Neural cell (in vitro differentiated cells): Measurements from ENCODE around the gene CGB8. TPM values are rescaled to one million over a fixed set of nuclear protein-coding genes. Genes with fewer than 3 reads are reported as not detected.

Experiments
- H2AFZ ChIP-seq: fragments of 200-600, 300-800 bp; sonication (generic), shearing (Covaris generic); 2 replicates; pipeline ENCODE4 v1.6.0; 2014; ENCODE audit warnings: low read depth, mild to moderate bottlenecking, antibody characterized with exemption, low read length, moderate library complexity
- H3F3A ChIP-seq: fragments of 200-600 bp; shearing (Covaris generic); 2 replicates; pipeline ENCODE4 v1.6.1; 2016; ENCODE audit warnings: mild to moderate bottlenecking, moderate library complexity, mixed read lengths, antibody characterized with exemption, low read length; ENCODE audit not compliant: insufficient read depth, poor library complexity, severe bottlenecking
- H3K27ac ChIP-seq: fragments of 200-600, 300-800 bp; sonication (generic), shearing (Covaris generic); 2 replicates; pipeline ENCODE4 v1.5.1; 2014; ENCODE audit warnings: mild to moderate bottlenecking, low read length, moderate library complexity
- H3K27me3 ChIP-seq: fragments of 300-800, 200-600 bp; sonication (generic), shearing (Covaris generic); 2 replicates; pipeline ENCODE4 v1.6.0; 2014; ENCODE audit warnings: mild to moderate bottlenecking, low read depth, low read length, moderate library complexity; ENCODE audit not compliant: insufficient read depth
- H3K36me3 ChIP-seq: fragments of 300-800, 200-600 bp; sonication (generic), shearing (Covaris generic); 2 replicates; pipeline ENCODE4 v1.5.1; 2014; ENCODE audit warnings: mild to moderate bottlenecking, antibody characterized with exemption, low read length, moderate library complexity; ENCODE audit not compliant: insufficient read depth
- H3K4me2 ChIP-seq: fragments of 300-800, 200-600 bp; sonication (generic), shearing (Covaris generic); 2 replicates; pipeline ENCODE4 v1.6.0; 2014; ENCODE audit warnings: mild to moderate bottlenecking, low read length
- H3K4me3 ChIP-seq: fragments of 300-800, 200-600 bp; sonication (generic), shearing (Covaris generic); 2 replicates; pipeline ENCODE4 v1.5.1; 2014; ENCODE audit warnings: mild to moderate bottlenecking, low read length, moderate library complexity
- H3K79me2 ChIP-seq: fragments of 200-600 bp; shearing (Covaris generic); replicated peaks from 2 replicates; pipeline ENCODE4 v1.6.0; 2014; ENCODE audit warnings: mild to moderate bottlenecking, low read length, moderate library complexity; ENCODE audit not compliant: insufficient read depth
- H3K9ac ChIP-seq: fragments of 300-800, 200-600 bp; sonication (generic), shearing (Covaris generic); 2 replicates; pipeline ENCODE4 v1.6.1; 2016; ENCODE audit warnings: mild to moderate bottlenecking, low read length, mixed read lengths
- H3K9me2 ChIP-seq: fragments of 200-600 bp; shearing (Covaris generic); 2 replicates; pipeline ENCODE4 v1.6.1; 2016; ENCODE audit warnings: mild to moderate bottlenecking, low read length, mixed read lengths; ENCODE audit not compliant: insufficient read depth
- H3K9me3 ChIP-seq: fragments of 200-600, 300-800 bp; sonication (generic), shearing (Covaris generic); 2 replicates; pipeline ENCODE4 v1.6.1; 2016; ENCODE audit warnings: mild to moderate bottlenecking, mixed run types, low read length, moderate library complexity, mixed read lengths
- H4K20me1 ChIP-seq: fragments of 200-600 bp; shearing (Covaris generic); 2 replicates; pipeline ENCODE4 v1.6.1; 2016; ENCODE audit warnings: mild to moderate bottlenecking, mixed run types; ENCODE audit not compliant: insufficient read depth
- EP300 ChIP-seq: fragments of 450-650 bp; conservative IDR thresholded peaks from 2 replicates; pipeline ENCODE4 v1.6.1; 2014; ENCODE audit warnings: antibody characterized with exemption, mild to moderate bottlenecking, moderate library complexity; ENCODE audit not compliant: poor library complexity, severe bottlenecking
- EZH2 ChIP-seq: fragments of 200-600, 300-800 bp; shearing (Covaris generic), sonication (generic); IDR thresholded peaks from 2 replicates; pipeline ENCODE4 v1.6.1; 2014; ENCODE audit warnings: antibody characterized with exemption, low read length, borderline replicate concordance, mild to moderate bottlenecking; ENCODE audit not compliant: insufficient read depth, poor library complexity, severe bottlenecking
- MXI1 ChIP-seq: fragments of 450-650 bp; conservative IDR thresholded peaks from 2 replicates; pipeline ENCODE4 v1.6.1; 2014; ENCODE audit warnings: antibody characterized with exemption, mild to moderate bottlenecking; ENCODE audit not compliant: poor library complexity, severe bottlenecking
- POLR2AphosphoS5 ChIP-seq: IDR thresholded peaks from 2 replicates; pipeline ENCODE4 v1.6.1; 2012
- RAD21 ChIP-seq: fragments of 450-650 bp; conservative IDR thresholded peaks from 2 replicates; pipeline ENCODE4 v1.6.1; 2014; ENCODE audit warnings: antibody characterized with exemption, mild to moderate bottlenecking, moderate library complexity
- SMC3 ChIP-seq: fragments of 450-650 bp; conservative IDR thresholded peaks from 2 replicates; pipeline ENCODE4 v1.6.1; 2014; ENCODE audit warnings: antibody characterized with exemption, mild to moderate bottlenecking, moderate library complexity; ENCODE audit not compliant: poor library complexity
- TAF1 ChIP-seq: IDR thresholded peaks from 2 replicates; pipeline ENCODE4 v1.6.1; 2012; ENCODE audit warnings: low read depth
- polyA plus RNA-seq: library from polyadenylated mRNA; depleted of rRNA; stranded (reverse); fragments of >200 nt; gene quantifications from 2 replicates; pipeline ENCODE4 v1.2.3, GENCODE V29; 2014
- TF ChIP-seq, protein P1 (sequence below): IDR thresholded peaks from 2 replicates; pipeline ENCODE4 v1.6.1; 2012; ENCODE audit warnings: borderline replicate concordance
- TF ChIP-seq, protein P2 (sequence below): fragments of 450-650 bp; IDR thresholded peaks from 2 replicates; pipeline ENCODE4 v1.5.1; 2014; ENCODE audit warnings: antibody characterized with exemption, mild to moderate bottlenecking, moderate library complexity; ENCODE audit not compliant: poor library complexity, severe bottlenecking

Gene CGB8
- polyA plus RNA-seq, 1 donor from 2014 or later: not detected

DNA sequence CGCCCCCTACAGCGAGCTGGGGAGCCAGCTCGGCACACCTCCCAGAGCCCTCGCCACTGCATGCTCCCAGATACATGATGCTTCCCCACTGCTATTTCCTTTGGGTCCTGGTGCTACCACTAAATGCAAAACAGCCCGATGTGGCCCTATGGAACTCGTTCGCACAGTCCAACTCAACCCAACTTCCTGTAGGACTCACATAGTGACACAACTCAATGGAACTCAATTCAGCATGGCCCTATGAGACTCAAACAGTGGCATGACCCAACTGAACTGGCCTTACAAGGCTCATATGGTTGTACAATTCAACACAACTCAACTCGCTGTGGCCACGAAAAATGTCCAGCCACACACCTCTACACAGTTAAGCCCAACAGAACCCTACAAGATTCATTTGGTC, 20.1 kb upstream of the CGB8 start:
- no peaks in the 10 kb centered on the region for H3K79me2 ChIP-seq
- no peaks in the 10 kb centered on the region for H3F3A ChIP-seq
- no peak overlapping the region for H2AFZ ChIP-seq
- no peak overlapping the region for H3K9ac ChIP-seq
- no peaks in the 10 kb centered on the region for H4K20me1 ChIP-seq
- H3K9me2 ChIP-seq: no peaks in the 10 kb centered on the region
- H3K4me2 ChIP-seq: no peak overlapping the region
- TF ChIP-seq EZH2 (no peak), TAF1 (no peak), EP300 (no peak)
- TF ChIP-seq, protein P1, sequence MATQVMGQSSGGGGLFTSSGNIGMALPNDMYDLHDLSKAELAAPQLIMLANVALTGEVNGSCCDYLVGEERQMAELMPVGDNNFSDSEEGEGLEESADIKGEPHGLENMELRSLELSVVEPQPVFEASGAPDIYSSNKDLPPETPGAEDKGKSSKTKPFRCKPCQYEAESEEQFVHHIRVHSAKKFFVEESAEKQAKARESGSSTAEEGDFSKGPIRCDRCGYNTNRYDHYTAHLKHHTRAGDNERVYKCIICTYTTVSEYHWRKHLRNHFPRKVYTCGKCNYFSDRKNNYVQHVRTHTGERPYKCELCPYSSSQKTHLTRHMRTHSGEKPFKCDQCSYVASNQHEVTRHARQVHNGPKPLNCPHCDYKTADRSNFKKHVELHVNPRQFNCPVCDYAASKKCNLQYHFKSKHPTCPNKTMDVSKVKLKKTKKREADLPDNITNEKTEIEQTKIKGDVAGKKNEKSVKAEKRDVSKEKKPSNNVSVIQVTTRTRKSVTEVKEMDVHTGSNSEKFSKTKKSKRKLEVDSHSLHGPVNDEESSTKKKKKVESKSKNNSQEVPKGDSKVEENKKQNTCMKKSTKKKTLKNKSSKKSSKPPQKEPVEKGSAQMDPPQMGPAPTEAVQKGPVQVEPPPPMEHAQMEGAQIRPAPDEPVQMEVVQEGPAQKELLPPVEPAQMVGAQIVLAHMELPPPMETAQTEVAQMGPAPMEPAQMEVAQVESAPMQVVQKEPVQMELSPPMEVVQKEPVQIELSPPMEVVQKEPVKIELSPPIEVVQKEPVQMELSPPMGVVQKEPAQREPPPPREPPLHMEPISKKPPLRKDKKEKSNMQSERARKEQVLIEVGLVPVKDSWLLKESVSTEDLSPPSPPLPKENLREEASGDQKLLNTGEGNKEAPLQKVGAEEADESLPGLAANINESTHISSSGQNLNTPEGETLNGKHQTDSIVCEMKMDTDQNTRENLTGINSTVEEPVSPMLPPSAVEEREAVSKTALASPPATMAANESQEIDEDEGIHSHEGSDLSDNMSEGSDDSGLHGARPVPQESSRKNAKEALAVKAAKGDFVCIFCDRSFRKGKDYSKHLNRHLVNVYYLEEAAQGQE: no peak
- H3K27me3 ChIP-seq: peaks cover 60% of the 10 kb centered on the region
- no peaks in the 10 kb centered on the region for H3K36me3 ChIP-seq
- no peaks in the 10 kb centered on the region for H3K9me3 ChIP-seq
- no peak overlapping the region for H3K27ac ChIP-seq
- no peak overlapping the region for H3K4me3 ChIP-seq

DNA sequence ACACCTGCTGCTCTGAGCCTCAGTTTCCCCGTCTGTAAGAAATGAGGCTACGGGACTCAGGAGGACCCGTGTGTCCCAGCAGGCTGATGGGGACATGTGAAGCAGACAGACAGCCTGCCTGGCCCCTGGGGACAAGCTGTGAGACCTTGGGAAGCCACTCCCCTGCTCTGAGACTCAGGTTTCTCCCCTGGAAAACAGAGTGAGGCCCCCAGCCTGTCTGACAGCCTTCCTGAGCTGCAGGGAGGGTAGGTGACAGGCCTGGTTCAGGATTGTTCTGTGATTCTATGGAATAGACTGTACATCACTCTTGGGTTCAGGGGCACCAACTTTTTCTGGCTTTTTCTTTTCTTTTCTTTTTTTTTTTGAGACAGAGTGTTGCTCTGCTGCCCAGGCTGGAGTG, 18.6 kb upstream of the CGB8 start:
- Histone ChIP-seq H3K27me3 (peaks cover 47% of the 10 kb centered on the region), H3K27ac (no peak overlapping the region), H3K9ac (no peak overlapping the region), H3K36me3 (no peaks in the 10 kb centered on the region), H3K79me2 (no peaks in the 10 kb centered on the region), H3K9me2 (no peaks in the 10 kb centered on the region), H3K9me3 (no peaks in the 10 kb centered on the region), H4K20me1 (no peaks in the 10 kb centered on the region), H3K4me2 (no peak overlapping the region), H3K4me3 (no peak overlapping the region), H2AFZ (no peak overlapping the region), H3F3A (no peaks in the 10 kb centered on the region)
- TF ChIP-seq SMC3 (no peak), TAF1 (no peak), POLR2AphosphoS5 (no peak), EZH2 (no peak), EP300 (no peak)

DNA sequence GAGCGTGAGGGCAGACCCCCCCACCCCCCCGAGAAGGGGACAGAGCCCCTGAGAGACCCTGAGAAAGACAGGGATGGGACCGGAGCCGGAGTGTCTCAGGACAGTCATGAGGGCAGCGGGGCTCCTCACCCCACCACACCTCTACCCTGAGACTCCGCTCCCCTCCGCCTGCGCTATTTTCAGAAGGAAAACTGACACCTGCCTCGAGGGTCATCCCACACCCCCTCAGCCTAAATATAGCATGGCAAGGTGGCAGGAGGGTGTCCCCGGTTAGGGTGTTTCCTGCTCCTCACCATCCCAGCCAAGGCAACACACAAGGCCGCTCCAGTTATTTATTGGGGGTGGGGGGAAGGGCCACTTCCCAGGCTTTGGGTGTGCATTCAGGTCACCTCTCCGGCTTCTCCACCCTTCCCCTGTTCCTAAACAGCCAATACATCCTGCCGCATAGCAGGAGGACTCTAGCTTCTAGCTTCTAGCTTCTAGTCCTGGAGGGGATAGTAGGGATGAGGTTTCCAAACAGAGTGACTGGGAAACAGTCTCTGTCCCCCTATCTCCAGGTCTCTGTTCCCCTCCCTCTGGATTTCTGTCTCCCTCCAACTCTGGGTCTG, 17.1 kb upstream of the CGB8 start:
- Histone ChIP-seq H3K36me3 (no peaks in the 10 kb centered on the region), H3K79me2 (no peaks in the 10 kb centered on the region), H2AFZ (no peak overlapping the region), H3K27me3 (peaks cover 35% of the 10 kb centered on the region), H3F3A (no peaks in the 10 kb centered on the region), H3K4me3 (no peak overlapping the region), H3K4me2 (no peak overlapping the region), H3K9ac (no peak overlapping the region), H3K27ac (no peak overlapping the region), H3K9me2 (no peaks in the 10 kb centered on the region), H3K9me3 (no peaks in the 10 kb centered on the region), H4K20me1 (no peaks in the 10 kb centered on the region)
- no peak for TF ChIP-seq POLR2AphosphoS5
- no peak for TF ChIP-seq SMC3
- TF ChIP-seq, protein P1: no peak
- TF ChIP-seq EP300: no peak
- TF ChIP-seq, protein P2, sequence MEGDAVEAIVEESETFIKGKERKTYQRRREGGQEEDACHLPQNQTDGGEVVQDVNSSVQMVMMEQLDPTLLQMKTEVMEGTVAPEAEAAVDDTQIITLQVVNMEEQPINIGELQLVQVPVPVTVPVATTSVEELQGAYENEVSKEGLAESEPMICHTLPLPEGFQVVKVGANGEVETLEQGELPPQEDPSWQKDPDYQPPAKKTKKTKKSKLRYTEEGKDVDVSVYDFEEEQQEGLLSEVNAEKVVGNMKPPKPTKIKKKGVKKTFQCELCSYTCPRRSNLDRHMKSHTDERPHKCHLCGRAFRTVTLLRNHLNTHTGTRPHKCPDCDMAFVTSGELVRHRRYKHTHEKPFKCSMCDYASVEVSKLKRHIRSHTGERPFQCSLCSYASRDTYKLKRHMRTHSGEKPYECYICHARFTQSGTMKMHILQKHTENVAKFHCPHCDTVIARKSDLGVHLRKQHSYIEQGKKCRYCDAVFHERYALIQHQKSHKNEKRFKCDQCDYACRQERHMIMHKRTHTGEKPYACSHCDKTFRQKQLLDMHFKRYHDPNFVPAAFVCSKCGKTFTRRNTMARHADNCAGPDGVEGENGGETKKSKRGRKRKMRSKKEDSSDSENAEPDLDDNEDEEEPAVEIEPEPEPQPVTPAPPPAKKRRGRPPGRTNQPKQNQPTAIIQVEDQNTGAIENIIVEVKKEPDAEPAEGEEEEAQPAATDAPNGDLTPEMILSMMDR: no peak
- no peak for TF ChIP-seq MXI1
- no peak for TF ChIP-seq TAF1
- TF ChIP-seq RAD21: no peak
- no peak for TF ChIP-seq EZH2
